Panc1 (cell line): ENCODE results near the gene GNG5. TPM values are rescaled to one million over a fixed set of nuclear protein-coding genes. Genes with fewer than 3 reads are reported as not detected.
A peak's percentile ranks its signal among the peaks of the same experiment; 100 is the strongest.

Experiments
- ATAC-seq: fragments of 200-7000 bp; cut with Tn5 transposase; 2 replicates; pipeline ENCODE4 v1.9.1; 2020; ENCODE audit warnings: mild to moderate bottlenecking, moderate library complexity
- BruUV-seq: library from RNA; stranded (reverse); fragments of 400-500 nt; replicated peaks from 2 replicates; lab custom pipeline; 2021; lab: Mats Ljungman, UMichigan
- CTCF ChIA-PET: fragments of 300-600 bp; sonication (Branson Sonifier 250); formaldehyde crosslinking; loops from one replicate; lab custom pipeline; 2022; ENCODE audit warnings: antibody characterized with exemption; lab: Charles Lee
- POLR2A ChIA-PET: fragments of 300-600 bp; sonication (Branson Sonifier 250); formaldehyde crosslinking; loops from one replicate; lab custom pipeline; 2022; ENCODE audit warnings: antibody characterized with exemption; lab: Charles Lee
- DNase-seq: peaks from one replicate; pipeline ENCODE4 v3.0.0-alpha.2; 2010; ENCODE audit warnings: low read depth, low spot score
- H3K27ac ChIP-seq: 2 replicates; pipeline ENCODE4 v1.5.1; 2011; ENCODE audit warnings: mild to moderate bottlenecking, low read length, inconsistent platforms
- H3K27me3 ChIP-seq: fragments of 200-500 bp; sonication (Bioruptor generic); 2 replicates; pipeline ENCODE4 v1.6.0; 2014; ENCODE audit warnings: low read length, inconsistent platforms; ENCODE audit not compliant: control insufficient read depth, insufficient read depth
- H3K36me3 ChIP-seq: fragments of 200-500 bp; sonication (Bioruptor generic); 2 replicates; pipeline ENCODE4 v1.5.1; 2014; ENCODE audit warnings: inconsistent platforms, mild to moderate bottlenecking, low read length, moderate library complexity; ENCODE audit not compliant: control insufficient read depth, insufficient read depth
- H3K4me1 ChIP-seq: 2 replicates; pipeline ENCODE4 v1.5.1; 2011; ENCODE audit warnings: inconsistent platforms, mild to moderate bottlenecking, low read length, moderate library complexity; ENCODE audit not compliant: control insufficient read depth, insufficient read depth
- H3K4me3 ChIP-seq, 2 experiments: 2 replicates each; pipeline ENCODE4 v1.5.1; 2011 to 2012; ENCODE audit warnings: low read depth in 2 of 2, low read length in 2 of 2, mild to moderate bottlenecking in 2 of 2, inconsistent platforms in 1 of 2, moderate library complexity in 1 of 2
- H3K9me3 ChIP-seq: fragments of 200-500 bp; sonication (Bioruptor generic); 2 replicates; pipeline ENCODE4 v1.5.1; 2014; ENCODE audit warnings: low read depth, mild to moderate bottlenecking, inconsistent platforms, low read length, moderate library complexity; ENCODE audit not compliant: control insufficient read depth, insufficient read depth
- CTCF ChIP-seq: fragments of 450-650 bp; IDR thresholded peaks from 2 replicates; pipeline ENCODE4 v1.5.1; 2017; ENCODE audit warnings: mild to moderate bottlenecking
- POLR2AphosphoS5 ChIP-seq: IDR thresholded peaks from 2 replicates; pipeline ENCODE4 v1.6.1; 2012; ENCODE audit warnings: mild to moderate bottlenecking, low read depth, low read length, moderate library complexity
- REST ChIP-seq, 2 experiments: IDR thresholded peaks; 2 replicates each; pipeline ENCODE4 v1.6.1; 2011 to 2012; ENCODE audit warnings: low read depth in 2 of 2, control low read depth in 1 of 2, low read length in 1 of 2, mild to moderate bottlenecking in 1 of 2, moderate library complexity in 1 of 2; ENCODE audit not compliant: insufficient read depth in 1 of 2
- SIN3A ChIP-seq: IDR thresholded peaks from 2 replicates; pipeline ENCODE4 v1.6.1; 2012; ENCODE audit warnings: low read depth, mild to moderate bottlenecking, low read length, moderate library complexity, borderline replicate concordance; ENCODE audit not compliant: insufficient read depth
- TCF7L2 ChIP-seq: IDR thresholded peaks from 2 replicates; pipeline ENCODE4 v1.6.1; 2011; ENCODE audit warnings: mild to moderate bottlenecking, low read depth, low read length, inconsistent platforms
- in situ Hi-C: cut with HindIII; loops from 2 replicates; pipeline ENCODE4 v1.10.0; 2016; ENCODE audit warnings: low sequenced_read_pairs, low pct_unique_long_range_greater_than_20kb
- intact Hi-C: fragments of 100-400 bp; cut with micrococcal nuclease; formaldehyde crosslinking; loops from one replicate; pipeline ENCODE4 v1.10.0; 2022; ENCODE audit not compliant: unreplicated experiment
- total RNA-seq: library from RNA; stranded (reverse); gene quantifications from one replicate; pipeline ENCODE4 v1.2.1, GENCODE V29; 2021; ENCODE audit not compliant: unreplicated experiment

Gene GNG5
- total RNA-seq, 1 experiment from 2014 or later: 283 TPM

GRCh38 chr1:84481317-84481716 is 25.1 kb downstream of the GNG5 start:
- H3K36me3 ChIP-seq: peaks cover 16% of the 10 kb centered on the region
- H3K4me1 ChIP-seq: peaks cover 11% of the 10 kb centered on the region
- ATAC-seq (no peak), DNase-seq (no peak)
- intact Hi-C loops (no loop called here), in situ Hi-C loops (no loop called here)
- TF ChIP-seq TCF7L2 (no peak), REST (IDR thresholded peaks at IDR 0.05; ENCODE audit: insufficient read depth in 1 of 2, low read depth in 2 of 2, low read length in 1 of 2) (no peak), CTCF (no peak), SIN3A (no peak), POLR2AphosphoS5 (no peak)
- no peak overlapping the region for H3K27ac ChIP-seq
- H3K27me3 ChIP-seq: no peaks in the 10 kb centered on the region
- POLR2A ChIA-PET: interaction anchor here (0.6 to 1.1 kb wide), 2 partner anchors 22 to 54 kb away, joined by 3 read pairs; no protein-coding TSS in a partner anchor
- CTCF ChIA-PET: interaction anchor here (0.6 kb wide), 1 partner anchor 243 kb away, joined by 5 read pairs; no protein-coding TSS in a partner anchor
- H3K4me3 ChIP-seq: no peak overlapping the region
- H3K9me3 ChIP-seq: peaks cover 5% of the 10 kb centered on the region; the same call in 1 of the 2 replicates
- no TSS peak for BruUV-seq

GRCh38 chr1:84480650-84481049 is 25.7 kb downstream of the GNG5 start:
- Histone ChIP-seq H3K4me1 (peaks cover 11% of the 10 kb centered on the region), H3K9me3 (peaks cover 5% of the 10 kb centered on the region; the same call in 1 of the 2 replicates), H3K27ac (peak overlapping the region; percentile 93), H3K27me3 (no peaks in the 10 kb centered on the region), H3K36me3 (peaks cover 16% of the 10 kb centered on the region), H3K4me3 (peak overlapping the region; percentile 71 to 81)
- ATAC-seq (no peak), DNase-seq (no peak)
- TF ChIP-seq POLR2AphosphoS5: no peak
- intact Hi-C loops (no loop called here), in situ Hi-C loops (no loop called here)
- CTCF ChIA-PET: interaction anchor here (0.6 to 1.1 kb wide), 3 partner anchors 56 to 273 kb away, joined by 3 to 6 read pairs (median 5); no protein-coding TSS in a partner anchor
- POLR2A ChIA-PET: interaction anchor here (0.6 to 1.1 kb wide), 5 partner anchors 14 to 215 kb away, joined by 3 to 5 read pairs (median 3); no protein-coding TSS in a partner anchor
- BruUV-seq: no TSS peak

GRCh38 chr1:84479998-84480397 is 26.4 kb downstream of the GNG5 start:
- peak overlapping the region; percentile 93 for H3K27ac ChIP-seq
- H3K36me3 ChIP-seq: peaks cover 16% of the 10 kb centered on the region
- no peak for DNase-seq
- H3K4me1 ChIP-seq: peaks cover 11% of the 10 kb centered on the region
- ChIA-PET POLR2A (interaction anchor here (0.9 to 1.0 kb wide), 3 partner anchors 15 to 124 kb away, joined by 3 to 6 read pairs (median 4); partner anchors contain the start of genes GNG5 and SPATA1), CTCF (interaction anchor here (0.6 to 1.6 kb wide), 4 partner anchors 26 to 336 kb away, joined by 3 to 6 read pairs (median 3); no protein-coding TSS in a partner anchor)
- H3K9me3 ChIP-seq: peaks cover 5% of the 10 kb centered on the region; the same call in 1 of the 2 replicates
- in situ Hi-C loops: no loop called here
- intact Hi-C loops: loop anchor here (1.0 kb wide), 1 partner anchor 339 kb away; no protein-coding TSS in a partner anchor
- ATAC-seq: no peak
- TF ChIP-seq TCF7L2: no peak
- TF ChIP-seq SIN3A: no peak
- no peak for TF ChIP-seq CTCF
- TF ChIP-seq REST (IDR thresholded peaks at IDR 0.05; ENCODE audit: insufficient read depth in 1 of 2, low read depth in 2 of 2, low read length in 1 of 2): no peak
- TF ChIP-seq POLR2AphosphoS5: no peak
- no TSS peak for BruUV-seq
- H3K4me3 ChIP-seq: peak overlapping the region; percentile 71 to 81
- no peaks in the 10 kb centered on the region for H3K27me3 ChIP-seq
